ENCODE results near the gene DCPS. TPM values are rescaled to one million over a fixed set of nuclear protein-coding genes. Genes with fewer than 3 reads are reported as not detected.

Gene DCPS
- total RNA-seq, 6 experiments from 2014 or later = 19.0 to 26.6 (median 24.3) TPM

GRCh38 chr11:126268708-126269579, 34.9 kb upstream of the DCPS start, which contains the start of the genes FOXRED1 and SRPRA:
FOXRED1 (plus strand) TSS chr11:126269154; CDS start chr11:126269207, 53 bp downstream.
SRPRA (minus strand) TSS chr11:126268895; CDS start chr11:126268804, 91 bp downstream.
- Mint-ChIP-seq H3K4me3 (peak within 1 kb of the TSS; percentile 99), H3K4me1 (ENCODE audit: low read depth) (peaks cover 29% of the 10 kb centered on the region), H3K9me3 (no peaks in the 10 kb centered on the region), H3K27me3 (ENCODE audit: insufficient read depth) (peaks cover 2% of the 10 kb centered on the region; the same call in 1 of the 2 replicates), H3K27ac (peak within 1 kb of the TSS; percentile 98), H3K36me3 (ENCODE audit: low read depth) (peaks cover 47% of the 10 kb centered on the region)
- DNase-seq = peak; percentile 99
- TF ChIP-seq CTCF (IDR thresholded peaks at IDR 0.05) = no peak

DNA sequence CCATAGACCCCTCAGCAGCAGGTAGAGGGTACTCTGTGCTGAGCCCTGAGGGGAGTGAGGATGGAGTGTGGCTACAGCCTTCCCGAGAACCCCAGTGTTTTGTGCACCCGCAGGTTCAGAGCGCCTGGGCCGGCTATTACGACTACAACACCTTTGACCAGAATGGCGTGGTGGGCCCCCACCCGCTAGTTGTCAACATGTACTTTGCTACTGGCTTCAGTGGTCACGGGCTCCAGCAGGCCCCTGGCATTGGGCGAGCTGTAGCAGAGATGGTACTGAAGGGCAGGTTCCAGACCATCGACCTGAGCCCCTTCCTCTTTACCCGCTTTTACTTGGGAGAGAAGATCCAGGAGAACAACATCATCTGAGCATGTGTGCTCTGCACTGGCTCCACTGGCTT, 26.5 kb upstream of the DCPS start:
- Mint-ChIP-seq H3K36me3 (ENCODE audit: low read depth) (peaks cover 33% of the 10 kb centered on the region), H3K9me3 (no peaks in the 10 kb centered on the region), H3K4me3 (no peak overlapping the region), H3K27ac (no peak overlapping the region), H3K27me3 (ENCODE audit: insufficient read depth) (no peaks in the 10 kb centered on the region; the same call in 1 of the 2 replicates), H3K4me1 (ENCODE audit: low read depth) (peaks cover 11% of the 10 kb centered on the region)
- TF ChIP-seq CTCF (IDR thresholded peaks at IDR 0.05) = no peak
- DNase-seq = no peak

DNA sequence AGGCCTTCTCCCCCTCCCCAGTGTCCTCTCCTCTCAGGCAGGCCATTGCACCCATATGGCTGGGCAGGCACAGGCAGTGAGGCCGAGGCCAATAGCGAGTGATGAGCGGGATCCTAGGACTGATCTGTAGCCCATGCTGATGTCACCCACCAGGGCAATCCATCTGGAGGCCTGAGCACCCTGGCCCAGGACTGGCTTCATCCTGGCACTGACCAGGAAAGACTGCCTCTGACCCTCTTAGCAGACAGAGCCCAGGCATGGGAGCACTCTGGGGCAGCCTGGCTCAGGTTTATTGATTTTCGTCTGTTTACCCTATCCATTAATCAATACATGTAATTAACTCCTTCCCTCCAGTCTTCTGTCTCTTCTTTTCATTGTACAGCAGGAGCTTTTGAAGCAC, 26.1 kb upstream of the DCPS start:
- Mint-ChIP-seq H3K27me3 (ENCODE audit: insufficient read depth) (no peaks in the 10 kb centered on the region; the same call in 1 of the 2 replicates), H3K36me3 (ENCODE audit: low read depth) (peaks cover 33% of the 10 kb centered on the region), H3K4me1 (ENCODE audit: low read depth) (peaks cover 14% of the 10 kb centered on the region), H3K27ac (no peak overlapping the region), H3K4me3 (no peak overlapping the region), H3K9me3 (no peaks in the 10 kb centered on the region)
- TF ChIP-seq CTCF (IDR thresholded peaks at IDR 0.05) = no peak
- no peak for DNase-seq

GRCh38 chr11:126279191-126279590, 24.7 kb upstream of the DCPS start:
- no peaks in the 10 kb centered on the region; the same call in 1 of the 2 replicates for H3K27me3 Mint-ChIP-seq (ENCODE audit: insufficient read depth)
- H3K27ac Mint-ChIP-seq = no peak overlapping the region
- no peak overlapping the region for H3K4me3 Mint-ChIP-seq
- H3K36me3 Mint-ChIP-seq (ENCODE audit: low read depth) = peaks cover 23% of the 10 kb centered on the region
- H3K9me3 Mint-ChIP-seq = no peaks in the 10 kb centered on the region
- peaks cover 21% of the 10 kb centered on the region for H3K4me1 Mint-ChIP-seq (ENCODE audit: low read depth)
- no peak for DNase-seq
- TF ChIP-seq CTCF (IDR thresholded peaks at IDR 0.05) = no peak

GRCh38 chr11:126280595-126280994, 23.3 kb upstream of the DCPS start:
- no peak for DNase-seq
- peaks cover 14% of the 10 kb centered on the region for H3K36me3 Mint-ChIP-seq (ENCODE audit: low read depth)
- H3K27ac Mint-ChIP-seq = no peak overlapping the region
- H3K27me3 Mint-ChIP-seq (ENCODE audit: insufficient read depth) = no peaks in the 10 kb centered on the region; the same call in 1 of the 2 replicates
- H3K9me3 Mint-ChIP-seq = no peaks in the 10 kb centered on the region
- TF ChIP-seq CTCF (IDR thresholded peaks at IDR 0.05) = no peak
- no peak overlapping the region for H3K4me3 Mint-ChIP-seq
- H3K4me1 Mint-ChIP-seq (ENCODE audit: low read depth) = peaks cover 31% of the 10 kb centered on the region
